ENCODE measurements around the gene INTS11. TPM values are rescaled to one million over a fixed set of nuclear protein-coding genes. Genes with fewer than 3 reads are reported as not detected.

The INTS11 gene
- total and polyA plus RNA-seq, 2 of the 13 experiments (the other 11 are each of a cell fraction or from before 2014, with no cell fraction given) = 52.8 to 94.8 TPM

GRCh38 chr1:1306661-1307260 is 17.7 kb downstream of the INTS11 start (continued):
- TF ChIP-seq THAP8 (CRISPR knock-in tag; IDR thresholded peaks at IDR 0.05; ENCODE audit: borderline replicate concordance) = no peak
- TF ChIP-seq ZNF276 (CRISPR knock-in tag; IDR thresholded peaks at IDR 0.05; ENCODE audit: low read depth) = no peak
- no peak for TF ChIP-seq TP53 (CRISPR knock-in tag; conservative IDR thresholded peaks at IDR 0.05)
- TF ChIP-seq KAT2B (IDR thresholded peaks at IDR 0.05; ENCODE audit: borderline replicate concordance, low read depth, low read length) = no peak
- TF ChIP-seq MYC (CRISPR knock-in tag; IDR thresholded peaks at IDR 0.05; ENCODE audit: borderline replicate concordance) = peak; percentile 95
- no peak for TF ChIP-seq SKIL (CRISPR knock-in tag; IDR thresholded peaks at IDR 0.05; ENCODE audit: borderline replicate concordance)
- TF ChIP-seq POLR2A (IDR thresholded peaks at IDR 0.05; ENCODE audit: insufficient read depth in 1 of 2, low read depth in 2 of 2, low read length in 2 of 2) = peak in 1 of 2 experiments; percentile 34; a peak in 1 of 4 replicates
- no peak for TF ChIP-seq ZNF12 (CRISPR knock-in tag; IDR thresholded peaks at IDR 0.05)
- TF ChIP-seq ZBTB8A (CRISPR knock-in tag; IDR thresholded peaks at IDR 0.05; ENCODE audit: borderline replicate concordance, low read depth) = no peak
- TF ChIP-seq SMARCC2 (IDR thresholded peaks at IDR 0.05) = no peak
- TF ChIP-seq HBP1 (CRISPR knock-in tag; IDR thresholded peaks at IDR 0.05; ENCODE audit: low read depth) = no peak
- TF ChIP-seq GMEB2 (CRISPR knock-in tag; IDR thresholded peaks at IDR 0.05; ENCODE audit: low read depth) = no peak; the same call in 1 of the 2 replicates
- TF ChIP-seq KLF9 (CRISPR knock-in tag; IDR thresholded peaks at IDR 0.05; ENCODE audit: low read depth) = no peak
- TF ChIP-seq GTF2F1 (IDR thresholded peaks at IDR 0.05; ENCODE audit: low read length) = no peak
- TF ChIP-seq DBP (CRISPR knock-in tag; IDR thresholded peaks at IDR 0.05; ENCODE audit: not compliant biosample characterization) = no peak
- TF ChIP-seq ZNF766 (CRISPR knock-in tag; IDR thresholded peaks at IDR 0.05; ENCODE audit: borderline replicate concordance) = no peak
- no peak for TF ChIP-seq ZSCAN20 (CRISPR knock-in tag; IDR thresholded peaks at IDR 0.05; ENCODE audit: borderline replicate concordance)
- no peak for TF ChIP-seq KDM1A (CRISPR knock-in tag; IDR thresholded peaks at IDR 0.05)
- TF ChIP-seq DNMT3B (CRISPR knock-in tag; conservative IDR thresholded peaks at IDR 0.05) = no peak
- TF ChIP-seq TIGD3 (CRISPR knock-in tag; IDR thresholded peaks at IDR 0.05; ENCODE audit: borderline replicate concordance) = no peak
- TF ChIP-seq ZNF251 (CRISPR knock-in tag; IDR thresholded peaks at IDR 0.05) = no peak
